AG10803 (cell line): ENCODE results near the gene MUSTN1.

Source experiments
- DNase-seq: peaks from one replicate; pipeline ENCODE4 v3.0.0; 2010; ENCODE audit warnings: low read depth
- H3K4me3 ChIP-seq: 2 replicates; pipeline ENCODE4 v1.5.1; 2011; ENCODE audit warnings: mild to moderate bottlenecking, low read length, control low read depth
- TF ChIP-seq, protein P1 (sequence below): conservative IDR thresholded peaks from 2 replicates; pipeline ENCODE4 v1.5.1; 2011; ENCODE audit warnings: mild to moderate bottlenecking, low read length, control low read depth, inconsistent platforms

MUSTN1 gene

GRCh38 chr3:52842424-52842823 lies 7.6 kb upstream of the MUSTN1 start:
- no peak overlapping the region for H3K4me3 ChIP-seq
- no peak for DNase-seq
- TF ChIP-seq, protein P1, sequence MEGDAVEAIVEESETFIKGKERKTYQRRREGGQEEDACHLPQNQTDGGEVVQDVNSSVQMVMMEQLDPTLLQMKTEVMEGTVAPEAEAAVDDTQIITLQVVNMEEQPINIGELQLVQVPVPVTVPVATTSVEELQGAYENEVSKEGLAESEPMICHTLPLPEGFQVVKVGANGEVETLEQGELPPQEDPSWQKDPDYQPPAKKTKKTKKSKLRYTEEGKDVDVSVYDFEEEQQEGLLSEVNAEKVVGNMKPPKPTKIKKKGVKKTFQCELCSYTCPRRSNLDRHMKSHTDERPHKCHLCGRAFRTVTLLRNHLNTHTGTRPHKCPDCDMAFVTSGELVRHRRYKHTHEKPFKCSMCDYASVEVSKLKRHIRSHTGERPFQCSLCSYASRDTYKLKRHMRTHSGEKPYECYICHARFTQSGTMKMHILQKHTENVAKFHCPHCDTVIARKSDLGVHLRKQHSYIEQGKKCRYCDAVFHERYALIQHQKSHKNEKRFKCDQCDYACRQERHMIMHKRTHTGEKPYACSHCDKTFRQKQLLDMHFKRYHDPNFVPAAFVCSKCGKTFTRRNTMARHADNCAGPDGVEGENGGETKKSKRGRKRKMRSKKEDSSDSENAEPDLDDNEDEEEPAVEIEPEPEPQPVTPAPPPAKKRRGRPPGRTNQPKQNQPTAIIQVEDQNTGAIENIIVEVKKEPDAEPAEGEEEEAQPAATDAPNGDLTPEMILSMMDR = no peak

DNA sequence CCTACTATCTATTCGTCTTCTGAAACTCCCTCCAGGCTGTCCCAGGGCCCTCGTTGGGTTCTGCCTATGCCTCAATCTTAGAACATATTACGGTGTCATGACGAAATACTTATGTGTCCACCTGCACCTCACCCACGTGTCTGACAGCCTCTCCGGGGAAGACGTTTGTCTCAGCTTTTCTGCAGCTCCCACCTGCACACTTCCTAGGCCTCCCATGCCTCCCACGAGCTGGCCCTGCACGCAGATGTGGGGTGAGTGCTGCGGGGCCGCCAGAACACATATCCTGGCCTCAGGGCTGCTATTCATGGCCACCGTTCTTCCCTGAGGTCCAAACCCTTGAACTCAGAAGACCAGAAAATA lies 7.1 kb upstream of the MUSTN1 start:
- DNase-seq = no peak
- TF ChIP-seq, protein P1 = no peak
- H3K4me3 ChIP-seq = no peak overlapping the region

- TF ChIP-seq, protein P1 = no peak
- no peak overlapping the region for H3K4me3 ChIP-seq
- DNase-seq = no peak
Measured at GRCh38 chr3:52841211-52841980, 6.6 kb upstream of the MUSTN1 start.

GRCh38 chr3:52839892-52840545 lies 5.2 kb upstream of the MUSTN1 start:
- DNase-seq = no peak

DNA sequence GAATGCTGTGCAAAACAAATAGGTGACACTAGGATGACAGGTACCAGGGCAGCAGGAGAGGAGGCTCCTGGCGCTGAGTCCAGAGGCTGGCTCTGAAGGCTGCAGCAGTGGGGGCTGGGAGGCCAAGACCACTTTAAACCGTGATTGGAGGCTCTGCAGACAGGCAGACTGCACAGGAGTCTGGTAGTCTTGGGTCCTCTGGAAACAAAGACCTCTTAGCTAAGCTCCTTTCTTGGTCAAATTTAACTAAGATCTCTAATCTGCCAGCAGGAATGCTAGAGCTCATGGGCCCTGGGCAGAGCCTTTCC lies 4.4 kb upstream of the MUSTN1 start:
- H3K4me3 ChIP-seq = no peak overlapping the region
- DNase-seq = no peak
- TF ChIP-seq, protein P1 = no peak

More at GRCh38 chr3:52839892-52840545, 5.2 kb upstream of the MUSTN1 start:
- TF ChIP-seq, protein P1 = no peak
- no peak overlapping the region for H3K4me3 ChIP-seq

DNA sequence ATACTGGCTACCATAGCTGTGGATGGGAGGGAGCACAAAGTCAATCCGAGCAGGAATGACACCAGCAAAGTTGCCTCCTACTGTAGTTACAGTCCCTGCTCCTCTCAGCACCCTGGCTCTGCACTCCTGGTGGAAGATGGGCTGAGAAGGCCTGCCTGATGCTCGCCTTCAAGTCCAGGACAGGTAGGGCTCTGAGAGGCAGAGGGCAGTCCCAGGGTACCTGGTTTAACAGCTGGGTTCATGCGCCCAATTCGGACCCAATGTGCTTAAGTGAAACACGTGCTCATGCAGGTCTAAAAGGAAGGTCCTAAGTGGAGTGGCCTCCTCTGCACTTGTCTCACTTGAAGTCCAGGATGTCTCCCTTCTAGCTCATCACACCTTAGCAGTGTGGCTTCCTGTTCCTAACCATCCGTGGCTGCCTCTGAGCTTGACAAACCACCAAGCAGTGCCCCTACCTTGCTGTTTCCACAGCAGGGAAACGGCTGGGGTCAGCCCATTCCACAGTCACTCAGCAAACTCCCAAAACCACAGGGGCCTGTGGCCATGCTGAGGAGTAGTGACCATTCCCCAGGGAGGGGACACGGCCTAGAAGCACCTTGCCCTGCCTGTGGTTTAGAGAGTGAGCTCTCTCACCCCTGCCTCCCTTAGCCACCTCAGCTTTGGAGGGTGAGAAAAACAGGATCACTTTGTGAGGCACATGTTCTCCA lies 3.9 kb upstream of the MUSTN1 start:
- H3K4me3 ChIP-seq = no peak overlapping the region
- TF ChIP-seq, protein P1 = no peak
- no peak for DNase-seq
